H1 (cell line): Measurements from ENCODE around the gene AOC1. TPM values are rescaled to one million over a fixed set of nuclear protein-coding genes. Genes with fewer than 3 reads are reported as not detected.

Experiments used
- polyA plus RNA-seq, 7 experiments: library from polyadenylated mRNA; depleted of rRNA in 3 of 7; stranded (reverse) in 5 of 7; unstranded in 2 of 7; fragments of >200 nt in 5 of 7; fragments of 200-250 nt in 2 of 7; gene quantifications; 1 replicate in 5 of 7; 2 replicates in 1 of 7; 4 replicates in 1 of 7; pipeline versions ENCODE4 v1.2.1 to v1.2.3, GENCODE V29; 2011 to 2013; ENCODE audit warnings: missing spikeins in 2 of 7, mixed read lengths in 2 of 7
- total RNA-seq: library from RNA; stranded (reverse); fragmentation: NEBNext Ultra II Directional; extraction: Animal tissue kit (Norgen Biotek cat#: 25700); gene quantifications from 2 replicates; pipeline ENCODE4 v1.2.1, GENCODE V29; 2021

The AOC1 gene
- total and polyA plus RNA-seq, 2 of the 8 experiments (the other 6 are each of a cell fraction or from before 2014, with no cell fraction given) = 0.15 to 0.17 TPM

Other genes with a start within 250 kb of the AOC1 start
- gene GIMAP6, start 220.1 kb upstream of the AOC1 start, total RNA-seq = not detected in 2 replicates
- gene GIMAP6, start 220.1 kb upstream of the AOC1 start, polyA plus RNA-seq (2011; rRNA removed) = not detected in 2 replicates
- gene GIMAP2, start 166.8 kb upstream of the AOC1 start, total RNA-seq = not detected in 2 replicates
- gene GIMAP2, start 166.8 kb upstream of the AOC1 start, polyA plus RNA-seq (2011; rRNA removed) = not detected in 2 replicates
- not detected in 2 replicates for gene GIMAP1, start 135.9 kb upstream of the AOC1 start, total RNA-seq
- gene GIMAP1, start 135.9 kb upstream of the AOC1 start, polyA plus RNA-seq (2011; rRNA removed) = not detected in 2 replicates
- gene GIMAP5, start 115.1 kb upstream of the AOC1 start, total RNA-seq = not detected in 2 replicates
- gene GIMAP5, start 115.1 kb upstream of the AOC1 start, polyA plus RNA-seq (2011; rRNA removed) = not detected in 2 replicates
- 1.2 TPM in 2 replicates for gene TMEM176B, start 52.2 kb upstream of the AOC1 start, total RNA-seq
- gene TMEM176B, start 52.2 kb upstream of the AOC1 start, polyA plus RNA-seq (2011; rRNA removed) = 2.1 and 2.2 TPM in 2 replicates
- 0.90 and 1.3 TPM in 2 replicates for gene TMEM176A, start 51.7 kb upstream of the AOC1 start, total RNA-seq
- 0.71 and 1.5 TPM in 2 replicates for gene TMEM176A, start 51.7 kb upstream of the AOC1 start, polyA plus RNA-seq (2011; rRNA removed)
- gene KCNH2, start 125.8 kb downstream of the AOC1 start, total RNA-seq = 7.7 and 8.0 TPM in 2 replicates
- gene KCNH2, start 125.8 kb downstream of the AOC1 start, polyA plus RNA-seq (2011; rRNA removed) = 15.0 and 20.5 TPM in 2 replicates
- 4.4 and 4.7 TPM in 2 replicates for gene NOS3, start 138.5 kb downstream of the AOC1 start, total RNA-seq
- 16.2 and 20.9 TPM in 2 replicates for gene NOS3, start 138.5 kb downstream of the AOC1 start, polyA plus RNA-seq (2011; rRNA removed)
- 2.3 and 2.6 TPM in 2 replicates for gene ATG9B, start 172.0 kb downstream of the AOC1 start, total RNA-seq
- 1.4 and 2.7 TPM in 2 replicates for gene ATG9B, start 172.0 kb downstream of the AOC1 start, polyA plus RNA-seq (2011; rRNA removed)
- 22.2 and 27.0 TPM in 2 replicates for gene ABCB8, start 175.9 kb downstream of the AOC1 start, total RNA-seq
- 17.7 and 26.0 TPM in 2 replicates for gene ABCB8, start 175.9 kb downstream of the AOC1 start, polyA plus RNA-seq (2011; rRNA removed)
- 1.4 and 1.9 TPM in 2 replicates for gene ASIC3, start 196.0 kb downstream of the AOC1 start, total RNA-seq
- gene ASIC3, start 196.0 kb downstream of the AOC1 start, polyA plus RNA-seq (2011; rRNA removed) = 1.6 and 4.3 TPM in 2 replicates
- 22.7 and 22.8 TPM in 2 replicates for gene CDK5, start 205.4 kb downstream of the AOC1 start, total RNA-seq
- gene CDK5, start 205.4 kb downstream of the AOC1 start, polyA plus RNA-seq (2011; rRNA removed) = 37.2 and 47.8 TPM in 2 replicates
- gene SLC4A2, start 207.1 kb downstream of the AOC1 start, total RNA-seq = 147 and 148 TPM in 2 replicates
- gene SLC4A2, start 207.1 kb downstream of the AOC1 start, polyA plus RNA-seq (2011; rRNA removed) = 72.6 and 105 TPM in 2 replicates
- 39.4 and 43.8 TPM in 2 replicates for gene FASTK, start 228.3 kb downstream of the AOC1 start, total RNA-seq
- 84.0 and 116 TPM in 2 replicates for gene FASTK, start 228.3 kb downstream of the AOC1 start, polyA plus RNA-seq (2011; rRNA removed)
- gene TMUB1, start 231.0 kb downstream of the AOC1 start, total RNA-seq = 41.4 and 48.7 TPM in 2 replicates
- gene TMUB1, start 231.0 kb downstream of the AOC1 start, polyA plus RNA-seq (2011; rRNA removed) = 56.2 and 85.7 TPM in 2 replicates
- 66.4 and 68.1 TPM in 2 replicates for gene AGAP3, start 234.0 kb downstream of the AOC1 start, total RNA-seq
- gene AGAP3, start 234.0 kb downstream of the AOC1 start, polyA plus RNA-seq (2011; rRNA removed) = 120 and 194 TPM in 2 replicates